ENCODE results near the gene OLFM3.

DNA sequence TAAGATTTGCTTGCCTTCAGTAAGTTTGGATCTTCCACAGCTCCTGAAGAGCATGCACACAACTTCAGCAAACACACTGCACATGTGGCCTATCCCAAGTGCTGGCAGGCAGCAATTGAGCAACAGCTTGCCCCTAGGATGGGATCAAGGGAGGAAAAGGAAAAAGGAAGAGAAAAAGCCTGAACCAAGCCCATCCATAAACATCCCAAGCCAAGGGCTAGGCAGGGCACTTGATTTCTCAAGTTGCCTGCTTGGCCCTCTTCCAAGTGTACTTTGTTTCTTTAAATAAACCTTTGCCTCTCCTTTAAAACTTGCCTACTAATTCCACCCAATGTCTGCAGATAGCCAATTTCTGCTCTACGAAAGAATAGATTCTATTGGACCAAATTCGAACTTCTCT is 49.0 kb upstream of the OLFM3 start:
- TF ChIP-seq CREB1 (IDR thresholded peaks at IDR 0.05; ENCODE audit: low read depth) (no peak), EGR1 (IDR thresholded peaks at IDR 0.05) (no peak), EP300 (IDR thresholded peaks at IDR 0.05; ENCODE audit: borderline replicate concordance) (no peak), TAF1 (IDR thresholded peaks at IDR 0.05; ENCODE audit: low read depth) (no peak), FOXM1 (IDR thresholded peaks at IDR 0.05; ENCODE audit: borderline replicate concordance, low read depth) (no peak), YY1 (IDR thresholded peaks at IDR 0.05; ENCODE audit: low read depth) (no peak), RAD21 (IDR thresholded peaks at IDR 0.05; ENCODE audit: low read depth) (no peak)
- TF ChIP-seq, protein P1, sequence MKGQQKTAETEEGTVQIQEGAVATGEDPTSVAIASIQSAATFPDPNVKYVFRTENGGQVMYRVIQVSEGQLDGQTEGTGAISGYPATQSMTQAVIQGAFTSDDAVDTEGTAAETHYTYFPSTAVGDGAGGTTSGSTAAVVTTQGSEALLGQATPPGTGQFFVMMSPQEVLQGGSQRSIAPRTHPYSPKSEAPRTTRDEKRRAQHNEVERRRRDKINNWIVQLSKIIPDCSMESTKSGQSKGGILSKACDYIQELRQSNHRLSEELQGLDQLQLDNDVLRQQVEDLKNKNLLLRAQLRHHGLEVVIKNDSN (IDR thresholded peaks at IDR 0.05), result no peak
- TF ChIP-seq, protein P2, sequence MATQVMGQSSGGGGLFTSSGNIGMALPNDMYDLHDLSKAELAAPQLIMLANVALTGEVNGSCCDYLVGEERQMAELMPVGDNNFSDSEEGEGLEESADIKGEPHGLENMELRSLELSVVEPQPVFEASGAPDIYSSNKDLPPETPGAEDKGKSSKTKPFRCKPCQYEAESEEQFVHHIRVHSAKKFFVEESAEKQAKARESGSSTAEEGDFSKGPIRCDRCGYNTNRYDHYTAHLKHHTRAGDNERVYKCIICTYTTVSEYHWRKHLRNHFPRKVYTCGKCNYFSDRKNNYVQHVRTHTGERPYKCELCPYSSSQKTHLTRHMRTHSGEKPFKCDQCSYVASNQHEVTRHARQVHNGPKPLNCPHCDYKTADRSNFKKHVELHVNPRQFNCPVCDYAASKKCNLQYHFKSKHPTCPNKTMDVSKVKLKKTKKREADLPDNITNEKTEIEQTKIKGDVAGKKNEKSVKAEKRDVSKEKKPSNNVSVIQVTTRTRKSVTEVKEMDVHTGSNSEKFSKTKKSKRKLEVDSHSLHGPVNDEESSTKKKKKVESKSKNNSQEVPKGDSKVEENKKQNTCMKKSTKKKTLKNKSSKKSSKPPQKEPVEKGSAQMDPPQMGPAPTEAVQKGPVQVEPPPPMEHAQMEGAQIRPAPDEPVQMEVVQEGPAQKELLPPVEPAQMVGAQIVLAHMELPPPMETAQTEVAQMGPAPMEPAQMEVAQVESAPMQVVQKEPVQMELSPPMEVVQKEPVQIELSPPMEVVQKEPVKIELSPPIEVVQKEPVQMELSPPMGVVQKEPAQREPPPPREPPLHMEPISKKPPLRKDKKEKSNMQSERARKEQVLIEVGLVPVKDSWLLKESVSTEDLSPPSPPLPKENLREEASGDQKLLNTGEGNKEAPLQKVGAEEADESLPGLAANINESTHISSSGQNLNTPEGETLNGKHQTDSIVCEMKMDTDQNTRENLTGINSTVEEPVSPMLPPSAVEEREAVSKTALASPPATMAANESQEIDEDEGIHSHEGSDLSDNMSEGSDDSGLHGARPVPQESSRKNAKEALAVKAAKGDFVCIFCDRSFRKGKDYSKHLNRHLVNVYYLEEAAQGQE (IDR thresholded peaks at IDR 0.05; ENCODE audit: low read depth), result no peak

Data from Ishikawa (cell line).